BJ (cell line): ENCODE measurements around the gene IRF3. TPM values are rescaled to one million over a fixed set of nuclear protein-coding genes. Genes with fewer than 3 reads are reported as not detected.

Source experiments
- CTCF ChIA-PET: fragments of 350-600 bp; formaldehyde crosslinking; extraction: SDS; loops from one replicate; lab custom pipeline; 2021; ENCODE audit warnings: antibody characterized with exemption, inconsistent platforms; lab: Yijun Ruan, JAX
- POLR2A ChIA-PET: fragments of 300-600 bp; sonication (Branson Sonifier 250); formaldehyde crosslinking; extraction: SDS; loops from one replicate; lab custom pipeline; 2021; ENCODE audit warnings: antibody characterized with exemption; lab: Charles Lee
- DNase-seq: peaks from one replicate; pipeline ENCODE4 v3.0.0-alpha.2; 2011; ENCODE audit warnings: low read depth
- H3K27me3 ChIP-seq: 2 replicates; pipeline ENCODE4 v1.6.0; 2011; ENCODE audit warnings: low read length; ENCODE audit not compliant: control insufficient read depth, insufficient read depth
- H3K36me3 ChIP-seq: 2 replicates; pipeline ENCODE4 v1.5.1; 2011; ENCODE audit warnings: low read length; ENCODE audit not compliant: control insufficient read depth, insufficient read depth
- H3K4me3 ChIP-seq: 2 replicates; pipeline ENCODE4 v1.5.1; 2011; ENCODE audit warnings: low read depth, mild to moderate bottlenecking, control low read depth, low read length
- CTCF ChIP-seq: IDR thresholded peaks from 2 replicates; pipeline ENCODE4 v1.5.1; 2011; ENCODE audit warnings: low read depth, mild to moderate bottlenecking, control low read depth, inconsistent platforms, low read length, moderate library complexity; ENCODE audit not compliant: insufficient read depth
- polyA plus RNA-seq: library from polyadenylated mRNA; depleted of rRNA; stranded (reverse); fragments of >200 nt; gene quantifications from 2 replicates; pipeline ENCODE4 v1.2.3, GENCODE V29; 2011

The IRF3 gene
- polyA plus RNA-seq, 1 experiment: 68.5 TPM

DNA sequence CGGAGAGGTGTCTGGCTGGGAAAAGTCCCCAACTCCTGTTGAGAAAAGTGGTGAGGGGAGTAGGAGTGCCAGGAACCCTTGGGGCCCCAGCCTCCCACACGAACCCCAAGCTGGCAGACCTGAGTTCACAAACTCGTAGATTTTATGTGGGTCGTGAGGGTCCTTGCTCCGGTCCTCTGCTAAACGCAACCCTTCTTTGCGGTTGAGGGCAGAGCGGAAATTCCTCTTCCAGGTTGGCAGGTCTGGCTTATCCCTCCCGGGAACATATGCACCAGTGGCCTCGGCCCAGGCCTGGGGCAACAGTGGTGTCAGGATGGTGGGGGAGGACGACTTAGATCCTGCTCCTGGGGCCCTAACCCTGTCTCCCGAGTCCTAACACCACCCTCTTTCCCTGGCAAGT, 2.4 kb downstream of the IRF3 start:
- TF ChIP-seq CTCF: no peak
- H3K4me3 ChIP-seq: no peak overlapping the region
- no peak for DNase-seq
- POLR2A ChIA-PET: interaction anchor here (0.6 kb wide), 1 partner anchor 21 kb away, joined by 3 read pairs; the partner anchor contains the start of gene SCAF1
- CTCF ChIA-PET: interaction anchor here (0.7 to 3.0 kb wide), 4 partner anchors 13 to 116 kb away, joined by 3 to 22 read pairs (median 5); partner anchors contain the start of gene PRMT1
- H3K36me3 ChIP-seq: peaks cover 22% of the 10 kb centered on the region
- H3K27me3 ChIP-seq: no peaks in the 10 kb centered on the region

DNA sequence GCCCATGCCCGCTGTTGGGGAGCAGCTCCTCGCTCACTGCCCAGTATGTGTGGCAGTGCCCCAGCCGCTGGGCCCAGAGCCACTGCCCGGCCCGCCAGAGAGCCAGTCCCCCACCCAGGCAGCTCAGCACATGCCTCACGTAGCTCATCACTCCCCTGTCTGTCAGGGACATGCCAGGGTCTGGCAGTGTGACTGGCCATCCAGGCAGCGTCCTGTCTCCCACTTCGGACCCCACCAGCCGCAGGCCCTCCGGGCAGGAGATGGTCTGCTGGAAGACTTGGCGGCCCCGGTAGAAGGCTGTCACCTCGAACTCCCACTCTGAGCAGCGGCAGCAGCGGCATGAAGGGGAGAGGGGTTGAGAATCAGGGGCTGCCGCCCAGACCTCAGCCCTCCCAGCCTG, 3.6 kb downstream of the IRF3 start:
- CTCF ChIA-PET: no interaction called here
- H3K4me3 ChIP-seq: no peak overlapping the region
- peaks cover 29% of the 10 kb centered on the region for H3K36me3 ChIP-seq
- no peak for TF ChIP-seq CTCF
- POLR2A ChIA-PET: no interaction called here
- DNase-seq: no peak
- no peaks in the 10 kb centered on the region for H3K27me3 ChIP-seq

GRCh38 chr19:49660338-49660961, 5.2 kb downstream of the IRF3 start:
- Histone ChIP-seq H3K36me3 (peaks cover 41% of the 10 kb centered on the region), H3K4me3 (no peak overlapping the region), H3K27me3 (no peaks in the 10 kb centered on the region)
- TF ChIP-seq CTCF: no peak
- ChIA-PET POLR2A (no interaction called here), CTCF (interaction anchor here (0.7 kb wide), 1 partner anchor 28 kb away, joined by 3 read pairs; no protein-coding TSS in a partner anchor)
- DNase-seq: no peak

- CTCF ChIA-PET: interaction anchor here (1.2 kb wide), 1 partner anchor 31 kb away, joined by 4 read pairs; no protein-coding TSS in a partner anchor
- no peak for TF ChIP-seq CTCF
- Histone ChIP-seq H3K4me3 (no peak overlapping the region), H3K27me3 (no peaks in the 10 kb centered on the region), H3K36me3 (peaks cover 56% of the 10 kb centered on the region)
- POLR2A ChIA-PET: interaction anchor here (0.5 kb wide), 1 partner anchor 17 kb away, joined by 3 read pairs; the partner anchor contains the start of gene SCAF1
- no peak for DNase-seq
Measured at GRCh38 chr19:49658566-49659442, 6.9 kb downstream of the IRF3 start.

- CTCF ChIA-PET: interaction anchor here (1.2 to 2.6 kb wide), 3 partner anchors 15 to 32 kb away, joined by 4 to 8 read pairs (median 4); no protein-coding TSS in a partner anchor
- no peak for DNase-seq
- Histone ChIP-seq H3K27me3 (no peaks in the 10 kb centered on the region), H3K36me3 (peaks cover 60% of the 10 kb centered on the region), H3K4me3 (no peak overlapping the region)
- no peak for TF ChIP-seq CTCF
- POLR2A ChIA-PET: no interaction called here
Measured at GRCh38 chr19:49658139-49658517, 7.5 kb downstream of the IRF3 start.
